Measurements from ENCODE around the gene SIPA1L3. TPM values are rescaled to one million over a fixed set of nuclear protein-coding genes. Genes with fewer than 3 reads are reported as not detected.

Gene SIPA1L3
- polyA plus RNA-seq, 1 of the 3 experiments (the other 2 are of a cell fraction) = 11.6 TPM

- TF ChIP-seq ZBTB33 (IDR thresholded peaks at IDR 0.05; ENCODE audit: borderline replicate concordance, low read depth) = no peak
- TF ChIP-seq NRF1 (IDR thresholded peaks at IDR 0.05; ENCODE audit: low read depth, low read length) = no peak
- TF ChIP-seq NFIC (IDR thresholded peaks at IDR 0.05; ENCODE audit: borderline replicate concordance) = peak; percentile 48
These were observed 266.5 kb downstream of the SIPA1L3 start (continued) for GRCh38 chr19:38173291-38174041.

GRCh38 chr19:38175422-38175821, 268.4 kb downstream of the SIPA1L3 start:
- ChIA-PET CTCF (interaction anchor here (0.6 to 1.1 kb wide), 2 partner anchors 61 to 81 kb away, joined by 3 read pairs; no protein-coding TSS in a partner anchor), POLR2A (no interaction called here)

GRCh38 chr19:38180071-38180470, 273.1 kb downstream of the SIPA1L3 start:
- Histone ChIP-seq H3K4me2 (no peak overlapping the region), H3K27ac (ENCODE audit: low read depth in 2 of 2, low read length in 1 of 2) (no peak overlapping the region)
- WGBS (ENCODE audit: low lambda C conversion rate) = 97% methylated on average over 3 of the region's 3 CpGs
- TF ChIP-seq CHD2 (IDR thresholded peaks at IDR 0.05; ENCODE audit: low read length, partially characterized antibody) = no peak
- no peak for TF ChIP-seq GATA2 (CRISPR knock-in tag; IDR thresholded peaks at IDR 0.05)
- TF ChIP-seq YY1 (IDR thresholded peaks at IDR 0.05; ENCODE audit: low read depth) = no peak
- no peak for TF ChIP-seq FOXJ3 (CRISPR knock-in tag; IDR thresholded peaks at IDR 0.05)
- no peak for TF ChIP-seq FOXM1 (IDR thresholded peaks at IDR 0.05; ENCODE audit: low read depth)
- no peak for TF ChIP-seq GABPA (IDR thresholded peaks at IDR 0.05; ENCODE audit: low read depth)
- TF ChIP-seq, protein P1, sequence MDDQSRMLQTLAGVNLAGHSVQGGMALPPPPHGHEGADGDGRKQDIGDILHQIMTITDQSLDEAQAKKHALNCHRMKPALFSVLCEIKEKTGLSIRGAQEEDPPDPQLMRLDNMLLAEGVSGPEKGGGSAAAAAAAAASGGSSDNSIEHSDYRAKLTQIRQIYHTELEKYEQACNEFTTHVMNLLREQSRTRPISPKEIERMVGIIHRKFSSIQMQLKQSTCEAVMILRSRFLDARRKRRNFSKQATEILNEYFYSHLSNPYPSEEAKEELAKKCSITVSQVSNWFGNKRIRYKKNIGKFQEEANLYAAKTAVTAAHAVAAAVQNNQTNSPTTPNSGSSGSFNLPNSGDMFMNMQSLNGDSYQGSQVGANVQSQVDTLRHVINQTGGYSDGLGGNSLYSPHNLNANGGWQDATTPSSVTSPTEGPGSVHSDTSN (IDR thresholded peaks at IDR 0.05) = no peak
- no peak for TF ChIP-seq REST (IDR thresholded peaks at IDR 0.05; ENCODE audit: low read depth, low read length)
- no peak for TF ChIP-seq EP300 (IDR thresholded peaks at IDR 0.05; ENCODE audit: borderline replicate concordance in 1 of 2, low read depth in 1 of 2, low read length in 1 of 2)
- TF ChIP-seq JUND (IDR thresholded peaks at IDR 0.05) = no peak
- TF ChIP-seq ELF1 (IDR thresholded peaks at IDR 0.05) = no peak
- no peak for TF ChIP-seq MAX (IDR thresholded peaks at IDR 0.05; ENCODE audit: low read depth)

More at GRCh38 chr19:38175422-38175821, 268.4 kb downstream of the SIPA1L3 start:
- Histone ChIP-seq H3K9me2 (no peaks in the 10 kb centered on the region), H3K27me3 (ENCODE audit: insufficient read depth) (no peaks in the 10 kb centered on the region), H3K9me3 (peaks cover 6% of the 10 kb centered on the region; the same call in 1 of the 2 replicates), H2AFZ (ENCODE audit: low read depth) (no peak overlapping the region), H3K79me2 (ENCODE audit: insufficient read depth) (no peaks in the 10 kb centered on the region), H3F3A (replicated peaks; ENCODE audit: insufficient read depth) (no peaks in the 10 kb centered on the region), H3K27ac (ENCODE audit: low read depth in 2 of 2, low read length in 1 of 2) (no peak overlapping the region), H3K4me1 (ENCODE audit: control insufficient read depth in 1 of 2, insufficient read depth in 2 of 2, low read depth in 1 of 2, low read length in 1 of 2) (peaks cover 0 to 17% of the 10 kb centered on the region in 2 experiments; a peak in 1 of 4 replicates), H3K4me2 (no peak overlapping the region), H3K4me3 (ENCODE audit: low read depth in 2 of 2, low read length in 1 of 2) (no peak overlapping the region), H4K20me1 (ENCODE audit: insufficient read depth) (no peaks in the 10 kb centered on the region), H3K9ac (no peak overlapping the region), H3K36me3 (replicated peaks in 1 of 2; ENCODE audit: control insufficient read depth in 1 of 2, insufficient read depth in 2 of 2, low read length in 1 of 2) (peaks cover 0 to 14% of the 10 kb centered on the region in 2 experiments)
- TF ChIP-seq IRF3 (IDR thresholded peaks at IDR 0.05; ENCODE audit: low read depth, low read length) (no peak), ELF1 (IDR thresholded peaks at IDR 0.05) (no peak)
- DNase-seq = no peak
- WGBS (ENCODE audit: low lambda C conversion rate) = 94% methylated on average over 6 of the region's 6 CpGs

More at GRCh38 chr19:38180071-38180470, 273.1 kb downstream of the SIPA1L3 start:
- H3K9ac ChIP-seq = no peak overlapping the region
- peaks cover 6% of the 10 kb centered on the region; the same call in 1 of the 2 replicates for H3K9me3 ChIP-seq
- H2AFZ ChIP-seq (ENCODE audit: low read depth) = no peak overlapping the region
- ChIA-PET POLR2A (no interaction called here), CTCF (interaction anchor here (0.9 to 2.2 kb wide), 2 partner anchors 38 to 278 kb away, joined by 3 to 5 read pairs; no protein-coding TSS in a partner anchor)
- no peaks in the 10 kb centered on the region; a peak in 1 of 4 replicates for H3K4me1 ChIP-seq (ENCODE audit: control insufficient read depth in 1 of 2, insufficient read depth in 2 of 2, low read depth in 1 of 2, low read length in 1 of 2)
- H3K79me2 ChIP-seq (ENCODE audit: insufficient read depth) = no peaks in the 10 kb centered on the region
- no peaks in the 10 kb centered on the region for H3K27me3 ChIP-seq (ENCODE audit: insufficient read depth)
- no peak overlapping the region for H3K4me3 ChIP-seq (ENCODE audit: low read depth in 2 of 2, low read length in 1 of 2)
- no peaks in the 10 kb centered on the region for H3K9me2 ChIP-seq
- no peaks in the 10 kb centered on the region for H4K20me1 ChIP-seq (ENCODE audit: insufficient read depth)
- DNase-seq = no peak
- no peaks in the 10 kb centered on the region for H3F3A ChIP-seq (replicated peaks; ENCODE audit: insufficient read depth)
- H3K36me3 ChIP-seq (replicated peaks in 1 of 2; ENCODE audit: control insufficient read depth in 1 of 2, insufficient read depth in 2 of 2, low read length in 1 of 2) = peaks cover 3 to 18% of the 10 kb centered on the region in 2 experiments

All from SK-N-SH (cell line).